Mononuclear cell (primary cell): ENCODE measurements around the gene TLK1. TPM values are rescaled to one million over a fixed set of nuclear protein-coding genes. Genes with fewer than 3 reads are reported as not detected.
A peak's percentile ranks its signal among the peaks of the same experiment; 100 is the strongest.

Experiments used
- H3K27me3 ChIP-seq: 2 replicates; pipeline ENCODE4 v1.6.0; 2011; ENCODE audit warnings: low read length, control low read depth; ENCODE audit not compliant: insufficient read depth
- H3K4me1 ChIP-seq: 2 replicates; pipeline ENCODE4 v1.5.1; 2011; ENCODE audit warnings: mild to moderate bottlenecking, low read length, control low read depth; ENCODE audit not compliant: insufficient read depth
- H3K4me3 ChIP-seq: 2 replicates; pipeline ENCODE4 v1.5.1; 2011; ENCODE audit warnings: mild to moderate bottlenecking, low read length, moderate library complexity
- H3K9me3 ChIP-seq: 2 replicates; pipeline ENCODE4 v1.5.1; 2011; ENCODE audit warnings: low read depth, mild to moderate bottlenecking, control low read depth, low read length
- total RNA-seq: library from RNA; depleted of rRNA; stranded (reverse); fragments of >200 nt; gene quantifications from one replicate; pipeline ENCODE4 v1.2.3, GENCODE V29; 2012

The TLK1 gene
- 57.4 TPM for total RNA-seq

GRCh38 chr2:171160119-171160955 lies at the start of gene TLK1:
Gene TLK1 (minus strand): TSS chr2:171160893. CDS start chr2:171160428, 465 bp downstream.
- H3K27me3 ChIP-seq, result no peaks in the 10 kb centered on the region
- no peaks in the 10 kb centered on the region for H3K9me3 ChIP-seq
- peaks cover 40% of the 10 kb centered on the region for H3K4me1 ChIP-seq
- peak within 1 kb of the TSS; percentile 73 for H3K4me3 ChIP-seq

GRCh38 chr2:171210216-171210863 lies 49.6 kb upstream of the TLK1 start:
- no peak overlapping the region for H3K4me3 ChIP-seq
- no peaks in the 10 kb centered on the region for H3K9me3 ChIP-seq

GRCh38 chr2:171208657-171209056 lies 48.0 kb upstream of the TLK1 start:
- H3K9me3 ChIP-seq, result no peaks in the 10 kb centered on the region
- H3K4me3 ChIP-seq, result no peak overlapping the region

More at GRCh38 chr2:171210216-171210863, 49.6 kb upstream of the TLK1 start:
- Histone ChIP-seq H3K4me1 (peaks cover 16% of the 10 kb centered on the region), H3K27me3 (no peaks in the 10 kb centered on the region)

GRCh38 chr2:171206422-171207115 lies 45.9 kb upstream of the TLK1 start:
- H3K9me3 ChIP-seq, result no peaks in the 10 kb centered on the region
- no peak overlapping the region for H3K4me3 ChIP-seq
- peaks cover 12% of the 10 kb centered on the region for H3K4me1 ChIP-seq
- H3K27me3 ChIP-seq, result no peaks in the 10 kb centered on the region

More at GRCh38 chr2:171208657-171209056, 48.0 kb upstream of the TLK1 start:
- peaks cover 16% of the 10 kb centered on the region for H3K4me1 ChIP-seq
- H3K27me3 ChIP-seq, result no peaks in the 10 kb centered on the region

GRCh38 chr2:171205551-171205950 lies 44.9 kb upstream of the TLK1 start:
- H3K4me1 ChIP-seq, result peaks cover 5% of the 10 kb centered on the region
- no peaks in the 10 kb centered on the region for H3K27me3 ChIP-seq

GRCh38 chr2:171201767-171202166 lies 41.1 kb upstream of the TLK1 start:
- Histone ChIP-seq H3K4me1 (no peaks in the 10 kb centered on the region), H3K4me3 (no peak overlapping the region), H3K27me3 (no peaks in the 10 kb centered on the region), H3K9me3 (no peaks in the 10 kb centered on the region)

More at GRCh38 chr2:171205551-171205950, 44.9 kb upstream of the TLK1 start:
- Histone ChIP-seq H3K9me3 (no peaks in the 10 kb centered on the region), H3K4me3 (no peak overlapping the region)

- H3K4me1 ChIP-seq, result no peaks in the 10 kb centered on the region
- H3K27me3 ChIP-seq, result no peaks in the 10 kb centered on the region
- no peak overlapping the region for H3K4me3 ChIP-seq
- H3K9me3 ChIP-seq, result no peaks in the 10 kb centered on the region
These were observed 40.6 kb upstream of the TLK1 start for GRCh38 chr2:171201271-171201670.

- Histone ChIP-seq H3K27me3 (no peaks in the 10 kb centered on the region), H3K4me3 (no peak overlapping the region), H3K9me3 (no peaks in the 10 kb centered on the region), H3K4me1 (no peaks in the 10 kb centered on the region)
These were observed 39.8 kb upstream of the TLK1 start for GRCh38 chr2:171200469-171200868.

GRCh38 chr2:171191021-171191420 lies 30.3 kb upstream of the TLK1 start:
- Histone ChIP-seq H3K4me3 (no peak overlapping the region), H3K9me3 (no peaks in the 10 kb centered on the region), H3K4me1 (no peaks in the 10 kb centered on the region), H3K27me3 (no peaks in the 10 kb centered on the region)

- Histone ChIP-seq H3K9me3 (no peaks in the 10 kb centered on the region), H3K4me3 (no peak overlapping the region), H3K4me1 (no peaks in the 10 kb centered on the region), H3K27me3 (no peaks in the 10 kb centered on the region)
These were observed 27.1 kb upstream of the TLK1 start for GRCh38 chr2:171187819-171188218.

GRCh38 chr2:171187177-171187576 lies 26.5 kb upstream of the TLK1 start:
- H3K9me3 ChIP-seq, result no peaks in the 10 kb centered on the region
- H3K4me3 ChIP-seq, result no peak overlapping the region
- no peaks in the 10 kb centered on the region for H3K27me3 ChIP-seq

GRCh38 chr2:171185941-171186340 lies 25.2 kb upstream of the TLK1 start:
- Histone ChIP-seq H3K4me3 (no peak overlapping the region), H3K9me3 (no peaks in the 10 kb centered on the region), H3K27me3 (no peaks in the 10 kb centered on the region), H3K4me1 (no peaks in the 10 kb centered on the region)

More at GRCh38 chr2:171187177-171187576, 26.5 kb upstream of the TLK1 start:
- no peaks in the 10 kb centered on the region for H3K4me1 ChIP-seq

- no peaks in the 10 kb centered on the region for H3K4me1 ChIP-seq
- H3K4me3 ChIP-seq, result no peak overlapping the region
These were observed 24.6 kb upstream of the TLK1 start for GRCh38 chr2:171185165-171185818.

GRCh38 chr2:171181064-171182049 lies 20.7 kb upstream of the TLK1 start:
- H3K27me3 ChIP-seq, result no peaks in the 10 kb centered on the region
- no peaks in the 10 kb centered on the region for H3K9me3 ChIP-seq
- no peaks in the 10 kb centered on the region for H3K4me1 ChIP-seq
- no peak overlapping the region for H3K4me3 ChIP-seq

More at GRCh38 chr2:171185165-171185818, 24.6 kb upstream of the TLK1 start:
- no peaks in the 10 kb centered on the region for H3K27me3 ChIP-seq
- no peaks in the 10 kb centered on the region for H3K9me3 ChIP-seq
